Hepatic stellate cell (primary cell): ENCODE data around the gene KLHDC10.
"Not testable (repeated sequence)": the region's sequence is repeated elsewhere in the genome, so short reads cannot be mapped to it uniquely, and the experiment has no call there.

ENCODE experiments used
- DNase-seq: peaks from one replicate; pipeline ENCODE4 v3.0.0; 2011; ENCODE audit warnings: low spot score

KLHDC10 gene, protein sequence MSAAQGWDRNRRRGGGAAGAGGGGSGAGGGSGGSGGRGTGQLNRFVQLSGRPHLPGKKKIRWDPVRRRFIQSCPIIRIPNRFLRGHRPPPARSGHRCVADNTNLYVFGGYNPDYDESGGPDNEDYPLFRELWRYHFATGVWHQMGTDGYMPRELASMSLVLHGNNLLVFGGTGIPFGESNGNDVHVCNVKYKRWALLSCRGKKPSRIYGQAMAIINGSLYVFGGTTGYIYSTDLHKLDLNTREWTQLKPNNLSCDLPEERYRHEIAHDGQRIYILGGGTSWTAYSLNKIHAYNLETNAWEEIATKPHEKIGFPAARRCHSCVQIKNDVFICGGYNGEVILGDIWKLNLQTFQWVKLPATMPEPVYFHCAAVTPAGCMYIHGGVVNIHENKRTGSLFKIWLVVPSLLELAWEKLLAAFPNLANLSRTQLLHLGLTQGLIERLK

DNA sequence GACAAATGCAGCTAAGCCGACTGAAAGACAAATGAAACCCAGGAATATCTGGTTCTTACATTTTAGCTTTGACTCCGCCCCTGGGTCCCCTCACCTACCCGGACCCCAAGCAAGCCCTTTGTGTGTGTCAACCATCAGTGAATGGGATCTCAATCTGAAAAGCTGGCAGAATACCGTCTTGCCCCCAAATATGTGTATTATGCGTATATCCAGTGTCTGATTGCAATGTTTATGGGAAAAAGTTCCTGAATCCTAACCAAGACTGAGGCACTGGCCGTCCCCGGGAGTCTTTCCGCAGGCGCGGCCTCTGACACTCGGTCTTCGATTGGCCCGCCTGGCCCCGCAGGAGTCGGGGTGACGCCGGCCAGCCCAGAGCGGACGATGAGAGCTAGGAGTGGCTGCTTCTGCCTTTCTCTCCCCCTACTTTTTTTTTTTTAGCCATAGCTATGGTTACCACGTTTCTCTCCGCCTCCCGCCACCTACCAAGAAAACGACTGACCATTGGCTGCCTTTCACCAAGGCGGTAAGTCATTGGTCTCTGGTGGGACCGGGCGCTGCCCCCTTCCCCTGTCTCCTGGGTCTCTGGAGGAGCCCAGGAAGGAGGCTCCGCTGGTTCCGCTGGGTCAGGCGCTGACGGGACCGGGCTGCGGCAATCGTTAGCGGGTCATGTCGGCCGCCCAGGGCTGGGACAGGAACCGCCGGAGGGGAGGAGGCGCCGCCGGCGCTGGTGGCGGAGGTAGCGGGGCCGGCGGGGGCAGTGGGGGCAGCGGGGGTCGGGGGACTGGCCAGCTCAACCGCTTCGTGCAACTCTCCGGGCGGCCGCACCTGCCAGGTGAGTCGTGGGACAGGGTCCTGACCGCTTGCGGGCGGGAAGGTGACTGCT, at the start of gene KLHDC10:
TSS of gene KLHDC10 (plus strand) at position 557 of the 883 bp plus-strand sequence. CDS start at position 667, 110 bp downstream.
- peak; percentile 99 for DNase-seq

- DNase-seq = no peak
These were observed 49.1 kb upstream of the KLHDC10 start for GRCh38 chr7:130021105-130021834.

GRCh38 chr7:130022115-130022514, 48.2 kb upstream of the KLHDC10 start:
- no peak for DNase-seq

GRCh38 chr7:130022623-130023175, 47.6 kb upstream of the KLHDC10 start:
- no peak for DNase-seq

- no peak for DNase-seq
These were observed 45.9 kb upstream of the KLHDC10 start for GRCh38 chr7:130024390-130024789.

- DNase-seq = no peak
These were observed 37.6 kb upstream of the KLHDC10 start for GRCh38 chr7:130032698-130033097.

DNA sequence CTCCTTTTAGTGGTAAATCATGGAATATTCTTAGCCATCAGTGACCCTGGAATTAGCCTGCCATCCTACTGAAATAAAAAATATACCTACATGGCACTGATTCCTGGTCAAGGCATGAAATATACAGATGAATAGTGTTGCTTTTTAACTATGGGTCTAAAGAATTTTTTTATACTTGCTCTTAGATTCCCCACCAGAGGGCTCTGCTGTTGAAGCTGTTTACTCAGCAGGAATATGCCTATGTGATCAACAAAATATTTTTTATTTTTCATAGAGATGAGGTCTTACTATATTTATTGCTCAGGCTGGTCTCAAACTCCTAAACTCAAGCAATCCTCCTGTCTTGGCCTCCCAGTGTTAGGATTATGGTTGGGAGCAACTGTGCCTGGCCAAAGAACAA, 32.6 kb upstream of the KLHDC10 start:
- no peak for DNase-seq

DNA sequence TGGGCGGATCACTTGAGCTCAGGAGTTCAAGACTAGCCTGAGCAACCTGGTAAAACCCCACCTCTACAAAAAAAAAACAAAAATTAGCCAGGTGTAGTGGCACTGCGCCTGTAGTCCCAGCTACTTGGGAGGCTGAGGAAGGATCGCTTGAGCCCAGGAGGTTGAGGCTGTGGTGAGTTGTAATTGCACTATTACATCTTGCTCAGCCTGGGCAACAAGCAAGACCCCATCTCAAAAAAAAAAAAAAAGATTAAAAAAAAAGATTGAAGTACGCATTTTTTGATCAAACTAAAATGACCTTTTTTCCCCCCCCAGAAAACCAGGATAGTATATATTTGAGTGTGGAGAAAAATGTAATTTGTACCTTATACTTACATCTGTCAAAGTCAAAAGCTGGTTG, 29.8 kb upstream of the KLHDC10 start:
- no peak for DNase-seq

DNA sequence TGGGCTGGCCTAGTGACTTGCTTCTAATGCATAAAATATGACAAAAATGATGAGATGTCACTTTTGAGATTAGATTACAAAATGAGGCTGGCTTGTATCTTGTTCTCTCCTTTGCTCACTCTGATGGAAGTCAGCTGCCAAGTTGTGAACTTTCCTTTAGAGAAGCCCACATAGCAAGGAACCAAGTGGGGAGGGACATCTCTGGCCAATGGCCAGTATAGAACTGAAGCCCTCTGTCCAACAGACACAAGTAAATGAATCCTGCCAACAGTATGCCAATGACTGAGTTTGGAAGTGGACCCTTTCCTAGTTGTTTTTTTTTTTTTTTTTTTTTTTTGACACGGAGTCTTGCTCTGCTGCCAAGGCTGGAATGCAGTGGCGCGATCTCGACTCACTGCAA, 22.5 kb upstream of the KLHDC10 start:
- no peak for DNase-seq

DNA sequence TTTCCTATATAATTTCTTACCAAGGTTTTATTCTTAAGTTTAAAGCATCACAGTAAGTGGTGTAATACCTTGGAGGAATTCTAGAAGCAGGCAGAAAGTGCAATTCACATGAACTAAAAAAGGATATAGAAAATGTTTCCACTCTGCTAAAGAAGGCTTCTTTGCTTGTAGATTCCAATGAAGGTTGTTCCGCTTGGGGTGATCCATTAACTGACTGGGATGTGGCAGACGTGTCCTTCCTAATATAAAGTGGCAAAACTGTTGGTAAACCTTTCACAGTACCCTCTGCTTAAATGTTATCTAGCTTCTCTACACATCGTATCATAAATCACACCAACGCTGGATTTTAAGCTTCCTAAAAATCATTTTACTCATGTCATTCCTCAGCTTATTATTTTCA, 21.4 kb upstream of the KLHDC10 start:
- DNase-seq = no peak

GRCh38 chr7:130052250-130052649, 18.1 kb upstream of the KLHDC10 start:
- DNase-seq = not testable (repeated sequence)

- DNase-seq = not testable (repeated sequence)
These were observed 15.1 kb upstream of the KLHDC10 start for GRCh38 chr7:130055198-130055597.

DNA sequence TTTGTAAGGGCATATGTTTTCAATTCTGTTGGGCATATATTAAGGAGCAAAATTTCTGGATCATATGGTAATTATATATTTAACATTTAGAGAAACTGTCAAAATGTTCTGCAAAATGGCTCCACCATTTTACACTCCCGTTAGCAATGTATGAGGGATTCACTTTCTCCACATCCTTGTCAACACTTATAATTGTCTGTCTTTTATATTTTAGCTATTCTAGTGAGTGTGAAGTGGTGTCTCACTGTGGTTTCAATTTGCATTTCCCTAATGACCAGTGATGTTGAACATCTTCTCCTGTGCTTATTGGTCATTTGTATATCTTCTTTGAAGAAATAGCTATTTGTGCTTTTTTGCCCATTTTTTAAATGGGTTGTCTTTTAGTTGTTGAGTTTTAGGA, 8.1 kb upstream of the KLHDC10 start:
- DNase-seq = no peak

- DNase-seq = no peak
These were observed 7.3 kb upstream of the KLHDC10 start for GRCh38 chr7:130063036-130063435.

DNA sequence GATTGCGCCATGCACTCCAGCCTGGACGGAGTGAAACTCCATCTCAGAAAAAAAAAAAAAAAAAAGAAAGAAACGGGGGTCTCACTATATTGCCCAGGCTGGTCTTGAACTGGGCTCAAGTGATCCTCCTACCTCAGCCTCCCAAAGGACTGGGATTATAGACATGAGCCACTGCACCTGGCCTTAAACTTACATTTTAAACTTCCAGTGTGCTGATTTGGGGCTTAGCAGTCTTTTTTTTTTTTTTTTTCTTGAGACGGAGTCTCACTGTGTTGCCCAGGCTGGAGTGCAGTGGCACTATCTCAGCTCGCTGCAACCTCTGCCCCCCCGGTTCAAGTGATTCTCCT, 5.8 kb upstream of the KLHDC10 start:
- DNase-seq = not testable (repeated sequence)

- DNase-seq = no peak
These were observed 4.7 kb upstream of the KLHDC10 start for GRCh38 chr7:130065500-130066152.

DNA sequence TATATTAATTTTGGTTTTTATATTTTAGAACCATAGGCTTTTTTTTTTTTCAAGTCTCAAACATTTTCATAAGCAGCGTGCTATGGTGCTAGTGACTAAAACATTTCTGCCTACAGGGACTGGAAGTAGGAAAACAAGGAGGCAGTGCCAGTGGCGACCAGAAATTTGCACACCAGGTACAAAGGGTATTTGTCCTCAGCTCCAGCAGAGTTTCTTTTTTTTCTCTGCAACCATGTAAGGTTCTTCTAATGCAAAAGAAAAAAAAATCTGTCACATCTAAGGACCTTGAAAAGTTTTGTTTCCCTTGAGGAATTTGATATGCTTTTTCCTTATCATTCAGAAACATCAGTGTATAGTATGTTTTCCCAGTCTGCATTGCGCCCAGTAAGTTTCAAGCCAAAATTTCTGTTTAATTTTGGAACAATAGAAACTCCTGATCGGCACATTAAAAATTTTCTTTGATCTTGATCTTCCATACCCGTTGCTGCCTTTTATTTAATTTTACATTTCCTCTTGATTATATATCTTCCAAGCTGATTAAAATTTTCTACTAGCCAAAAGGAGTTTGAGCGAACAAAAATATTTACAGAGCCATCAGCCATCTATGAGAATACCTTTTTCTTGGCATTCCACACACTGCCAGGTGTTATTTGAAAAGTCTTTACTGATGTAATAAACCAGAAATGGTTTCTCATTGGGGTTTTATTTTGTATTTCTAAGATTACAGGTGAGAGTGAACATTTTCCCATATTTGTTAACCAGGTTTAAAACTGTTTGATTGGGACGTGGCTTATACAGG, 956 bp upstream of the KLHDC10 start:
- DNase-seq = no peak

DNA sequence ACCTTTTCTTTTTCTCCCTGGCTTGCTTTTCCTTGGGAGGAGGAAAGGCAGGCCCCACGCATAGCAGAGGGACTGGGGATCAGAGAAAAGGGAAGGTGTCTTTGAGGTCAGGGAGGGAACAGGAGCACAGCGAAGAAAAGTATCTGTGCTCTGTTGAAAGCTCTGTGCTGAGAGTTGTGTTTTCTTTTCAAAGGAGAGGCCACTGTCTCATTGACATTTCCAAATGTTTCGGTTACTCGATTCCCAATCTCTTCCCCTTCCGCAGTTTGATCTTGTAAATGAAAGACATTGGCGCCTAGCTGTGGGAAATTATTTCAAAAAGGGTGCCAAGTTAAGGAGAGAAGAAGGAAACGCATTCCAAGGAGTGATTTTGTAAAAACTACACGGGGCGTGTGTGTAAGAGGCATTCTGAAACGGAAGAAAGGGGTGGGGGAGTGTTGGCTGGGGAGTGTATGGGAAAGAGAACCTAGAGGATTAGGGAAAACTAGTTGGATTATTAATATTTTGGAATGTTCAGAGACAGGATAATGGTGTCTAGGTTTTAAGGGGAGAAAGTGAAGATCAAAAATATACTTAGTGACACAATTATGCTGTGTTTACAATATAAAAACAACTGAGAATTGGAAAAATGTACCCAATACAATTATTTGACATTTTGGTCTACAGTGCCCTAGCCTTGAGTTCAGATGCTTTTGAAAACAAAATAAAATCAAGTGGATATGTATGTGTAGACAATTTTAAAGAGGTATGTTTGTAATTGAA, 708 bp downstream of the KLHDC10 start:
- DNase-seq = no peak

DNA sequence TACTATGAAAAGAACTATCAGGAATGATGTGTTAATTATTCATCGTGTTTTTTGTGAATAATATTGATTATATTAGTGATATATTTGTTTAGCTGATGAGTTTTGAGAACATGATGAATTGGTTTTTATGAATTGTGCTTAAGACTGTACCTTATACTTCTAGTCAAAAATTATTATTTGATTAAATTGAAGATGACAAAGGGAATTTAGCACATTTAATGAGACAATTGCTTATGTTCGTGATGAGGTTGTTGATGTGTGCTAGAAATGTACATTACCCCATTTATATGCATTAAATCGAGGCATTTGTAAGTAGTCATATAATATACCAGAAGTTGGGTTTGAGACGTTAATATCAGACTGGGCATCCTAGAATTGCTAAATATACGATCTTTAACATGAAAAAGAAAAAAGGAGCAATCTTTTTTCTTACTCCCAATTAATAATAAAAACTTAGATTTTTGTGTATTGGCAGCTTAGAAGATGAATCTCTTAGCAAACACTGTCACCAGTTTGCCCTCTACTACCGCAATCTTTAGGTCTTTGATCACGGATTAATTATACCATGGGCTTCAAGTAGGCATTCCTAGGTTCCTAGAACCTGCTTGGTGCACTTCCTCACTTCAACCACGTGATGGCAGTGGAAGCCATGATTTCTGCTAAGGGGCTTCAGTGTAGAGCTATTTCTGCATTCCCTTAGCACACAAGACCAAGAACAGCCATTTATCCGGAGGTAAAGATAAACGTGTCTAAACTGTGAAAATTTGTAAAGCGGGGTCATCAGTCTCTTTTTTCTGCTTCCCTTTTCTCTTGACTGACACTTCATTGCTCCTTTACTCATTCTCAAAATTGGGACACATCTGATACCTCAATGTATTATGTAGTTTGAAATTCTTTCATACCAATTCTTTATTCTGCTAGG, 1.6 kb downstream of the KLHDC10 start:
- peak; percentile 71 for DNase-seq
